Hepatocyte (in vitro differentiated cells): ENCODE results near the gene SRD5A3. TPM values are rescaled to one million over a fixed set of nuclear protein-coding genes. Genes with fewer than 3 reads are reported as not detected.

Experiments
- DNase-seq: peaks from one replicate; pipeline ENCODE4 v3.0.0-alpha.2; 2016; ENCODE audit warnings: low spot score
- H2AFZ ChIP-seq: fragments of 200-600 bp; sonication (generic); 2 replicates; pipeline ENCODE4 v1.6.0; 2016; ENCODE audit warnings: antibody characterized with exemption, mild to moderate bottlenecking
- H3K27ac ChIP-seq: fragments of 200-600 bp; sonication (generic); 2 replicates; pipeline ENCODE4 v1.5.1; 2016; ENCODE audit warnings: mild to moderate bottlenecking
- H3K27me3 ChIP-seq: fragments of 200-600 bp; sonication (generic); 2 replicates; pipeline ENCODE4 v1.6.1; 2016
- H3K36me3 ChIP-seq: fragments of 200-600 bp; sonication (generic); replicated peaks from 2 replicates; pipeline ENCODE4 v1.5.1; 2016; ENCODE audit warnings: low read depth; ENCODE audit not compliant: insufficient read depth
- H3K4me1 ChIP-seq: fragments of 200-600 bp; sonication (generic); 2 replicates; pipeline ENCODE4 v1.5.1; 2016; ENCODE audit warnings: mild to moderate bottlenecking, moderate library complexity; ENCODE audit not compliant: insufficient read depth
- H3K4me2 ChIP-seq: fragments of 200-600 bp; sonication (generic); 2 replicates; pipeline ENCODE4 v1.6.0; 2016
- H3K4me3 ChIP-seq: fragments of 200-600 bp; sonication (generic); 2 replicates; pipeline ENCODE4 v1.5.1; 2016; ENCODE audit warnings: mild to moderate bottlenecking
- H3K79me2 ChIP-seq: fragments of 200-600 bp; sonication (generic); 2 replicates; pipeline ENCODE4 v1.6.0; 2017; ENCODE audit warnings: mild to moderate bottlenecking
- H3K9me2 ChIP-seq: fragments of 200-600 bp; sonication (generic); replicated peaks from 2 replicates; pipeline ENCODE4 v1.6.0; 2017; ENCODE audit warnings: mild to moderate bottlenecking; ENCODE audit not compliant: insufficient read depth
- H3K9me3 ChIP-seq: fragments of 200-600 bp; sonication (generic); 2 replicates; pipeline ENCODE4 v1.5.1; 2016; ENCODE audit warnings: low read depth, mild to moderate bottlenecking
- H4K20me1 ChIP-seq: fragments of 200-600 bp; sonication (generic); 2 replicates; pipeline ENCODE4 v1.6.0; 2016; ENCODE audit warnings: mild to moderate bottlenecking; ENCODE audit not compliant: insufficient read depth, poor library complexity, severe bottlenecking
- CTCF ChIP-seq: fragments of 200-600 bp; sonication (generic); IDR thresholded peaks from 2 replicates; pipeline ENCODE4 v1.5.1; 2016; ENCODE audit warnings: antibody characterized with exemption, mild to moderate bottlenecking; ENCODE audit not compliant: poor library complexity
- EZH2 ChIP-seq: fragments of 200-600 bp; sonication (generic); IDR thresholded peaks from 2 replicates; pipeline ENCODE4 v1.6.1; 2016; ENCODE audit warnings: antibody characterized with exemption, mild to moderate bottlenecking, borderline replicate concordance
- EZH2phosphoT487 ChIP-seq: fragments of 200-600 bp; sonication (generic); IDR thresholded peaks from one replicate; pipeline ENCODE4 v1.6.1; 2018; ENCODE audit warnings: antibody characterized with exemption, mild to moderate bottlenecking, low read depth, moderate library complexity; ENCODE audit not compliant: unreplicated experiment, severe bottlenecking
- WGBS: methylation state at CpG from one replicate; pipeline ENCODE4 v1.1.6; 2016; ENCODE audit warnings: low lambda C conversion rate; ENCODE audit errors: missing lambda C conversion rate; 5-methylcytosine and 5-hydroxymethylcytosine counted together
- polyA plus RNA-seq: library from polyadenylated mRNA; unstranded; fragments of >200 nt; fragmentation: Nextera tagmentation; extraction: Ambion mirVana; gene quantifications from 2 replicates; pipeline ENCODE4 v1.2.1, GENCODE V29; 2016
- total RNA-seq: library from RNA; depleted of rRNA; stranded (reverse); fragments of >200 nt; gene quantifications from 2 replicates; pipeline ENCODE4 v1.2.3, GENCODE V29; 2014

SRD5A3 gene
- total and polyA plus RNA-seq, 2 experiments from 2014 or later = 37.5 to 64.3 TPM

GRCh38 chr4:55373461-55373860, 27.4 kb downstream of the SRD5A3 start:
- no peaks in the 10 kb centered on the region for H3K9me2 ChIP-seq
- H3K36me3 ChIP-seq = no peaks in the 10 kb centered on the region
- no peaks in the 10 kb centered on the region for H3K4me1 ChIP-seq
- no peaks in the 10 kb centered on the region for H4K20me1 ChIP-seq
- H3K27ac ChIP-seq = no peak overlapping the region
- no peak overlapping the region for H3K4me2 ChIP-seq
- H3K9me3 ChIP-seq = no peaks in the 10 kb centered on the region
- H3K27me3 ChIP-seq = no peaks in the 10 kb centered on the region
- no peak for DNase-seq
- no peak for TF ChIP-seq EZH2phosphoT487
- no peak for TF ChIP-seq EZH2
- no peak for TF ChIP-seq CTCF
- no peak overlapping the region for H3K4me3 ChIP-seq
- H3K79me2 ChIP-seq = no peaks in the 10 kb centered on the region
- no peak overlapping the region for H2AFZ ChIP-seq
- 94% methylated on average over 1 of the region's 1 CpG for WGBS

- H3K27me3 ChIP-seq = no peaks in the 10 kb centered on the region
- H3K79me2 ChIP-seq = no peaks in the 10 kb centered on the region
- no peaks in the 10 kb centered on the region for H3K9me2 ChIP-seq
- no peak for TF ChIP-seq EZH2
- TF ChIP-seq CTCF = no peak
- TF ChIP-seq EZH2phosphoT487 = no peak
- no peak overlapping the region for H3K4me3 ChIP-seq
- WGBS = 86% methylated on average over 2 of the region's 2 CpGs
- no peak overlapping the region for H3K4me2 ChIP-seq
- no peaks in the 10 kb centered on the region for H3K9me3 ChIP-seq
- no peak overlapping the region for H3K27ac ChIP-seq
- H4K20me1 ChIP-seq = no peaks in the 10 kb centered on the region
- no peaks in the 10 kb centered on the region for H3K4me1 ChIP-seq
- no peak for DNase-seq
- H3K36me3 ChIP-seq = no peaks in the 10 kb centered on the region
- no peak overlapping the region for H2AFZ ChIP-seq
Observed at GRCh38 chr4:55376698-55377097, 30.7 kb downstream of the SRD5A3 start.

GRCh38 chr4:55378617-55379467, 32.8 kb downstream of the SRD5A3 start:
- no peak overlapping the region for H3K4me3 ChIP-seq
- no peak overlapping the region for H3K27ac ChIP-seq
- no peak overlapping the region for H3K4me2 ChIP-seq

More at GRCh38 chr4:55378617-55379467, 32.8 kb downstream of the SRD5A3 start:
- Histone ChIP-seq H3K9me3 (no peaks in the 10 kb centered on the region), H3K4me1 (no peaks in the 10 kb centered on the region), H4K20me1 (no peaks in the 10 kb centered on the region), H2AFZ (no peak overlapping the region), H3K36me3 (no peaks in the 10 kb centered on the region), H3K9me2 (no peaks in the 10 kb centered on the region), H3K79me2 (no peaks in the 10 kb centered on the region), H3K27me3 (no peaks in the 10 kb centered on the region)
- 75% methylated on average over 13 of the region's 13 CpGs for WGBS
- TF ChIP-seq CTCF = no peak
- no peak for TF ChIP-seq EZH2
- no peak for TF ChIP-seq EZH2phosphoT487
- DNase-seq = no peak
